H9 (cell line): Measurements from ENCODE around the gene MAS1. TPM values are rescaled to one million over a fixed set of nuclear protein-coding genes. Genes with fewer than 3 reads are reported as not detected.

ENCODE experiments used
- DNase-seq: peaks from one replicate; pipeline ENCODE4 v3.0.0-alpha.2; 2017
- H2AFZ ChIP-seq: one replicate; pipeline ENCODE4 v1.6.1; 2013; ENCODE audit warnings: mild to moderate bottlenecking, low read length, control low read depth, moderate library complexity
- H2AK5ac ChIP-seq: 2 replicates; pipeline ENCODE4 v1.6.1; 2013; ENCODE audit warnings: low read length, control low read depth, mixed read lengths; ENCODE audit not compliant: insufficient read length
- H2BK120ac ChIP-seq: one replicate; pipeline ENCODE4 v1.6.1; 2013; ENCODE audit warnings: low read depth, mild to moderate bottlenecking, low read length, control low read depth, inconsistent platforms; ENCODE audit not compliant: poor library complexity, severe bottlenecking
- H2BK12ac ChIP-seq: 2 replicates; pipeline ENCODE4 v1.6.1; 2013; ENCODE audit warnings: low read length, control low read depth, mixed read lengths, low read depth; ENCODE audit not compliant: insufficient read length
- H2BK15ac ChIP-seq: 2 replicates; pipeline ENCODE4 v1.6.1; 2013; ENCODE audit warnings: low read depth, low read length, control low read depth
- H2BK20ac ChIP-seq: one replicate; pipeline ENCODE4 v1.6.1; 2013; ENCODE audit warnings: low read depth, mild to moderate bottlenecking, low read length, control low read depth, inconsistent platforms; ENCODE audit not compliant: poor library complexity, severe bottlenecking
- H2BK5ac ChIP-seq: 2 replicates; pipeline ENCODE4 v1.6.1; 2013; ENCODE audit warnings: low read length, control low read depth, mixed read lengths; ENCODE audit not compliant: insufficient read length
- H3K14ac ChIP-seq: 2 replicates; pipeline ENCODE4 v1.6.1; 2013; ENCODE audit warnings: low read length, control low read depth; ENCODE audit not compliant: insufficient read depth
- H3K18ac ChIP-seq: 2 replicates; pipeline ENCODE4 v1.6.1; 2013; ENCODE audit warnings: low read depth, mild to moderate bottlenecking, mixed read lengths, low read length, control low read depth; ENCODE audit not compliant: insufficient read length
- H3K23ac ChIP-seq: 2 replicates; pipeline ENCODE4 v1.6.1; 2013; ENCODE audit warnings: low read length, control low read depth, mixed read lengths, low read depth; ENCODE audit not compliant: insufficient read length
- H3K23me2 ChIP-seq: 2 replicates; pipeline ENCODE4 v1.6.1; 2013; ENCODE audit warnings: low read depth, mild to moderate bottlenecking, mixed read lengths, low read length, control low read depth; ENCODE audit not compliant: insufficient read length, poor library complexity, severe bottlenecking
- H3K27ac ChIP-seq: 2 replicates; pipeline ENCODE4 v1.5.1; 2013; ENCODE audit warnings: low read length, control low read depth, mixed read lengths, low read depth; ENCODE audit not compliant: insufficient read length
- H3K27me3 ChIP-seq: 2 replicates; pipeline ENCODE4 v1.6.1; 2013; ENCODE audit warnings: low read length, control low read depth, inconsistent platforms; ENCODE audit not compliant: insufficient read depth
- H3K4ac ChIP-seq: 2 replicates; pipeline ENCODE4 v1.6.1; 2013; ENCODE audit warnings: low read depth, mild to moderate bottlenecking, control low read depth, inconsistent platforms, low read length, moderate library complexity
- H3K4me1 ChIP-seq: 2 replicates; pipeline ENCODE4 v1.6.1; 2013; ENCODE audit warnings: low read length, control low read depth, inconsistent platforms; ENCODE audit not compliant: insufficient read depth
- H3K4me2 ChIP-seq: 2 replicates; pipeline ENCODE4 v1.6.1; 2013; ENCODE audit warnings: low read length, control low read depth, mixed read lengths; ENCODE audit not compliant: insufficient read length, insufficient read depth
- H3K56ac ChIP-seq: 2 replicates; pipeline ENCODE4 v1.6.1; 2013; ENCODE audit warnings: low read depth, mild to moderate bottlenecking, mixed read lengths, low read length, control low read depth; ENCODE audit not compliant: insufficient read length
- H3K79me1 ChIP-seq: 2 replicates; pipeline ENCODE4 v1.6.1; 2013; ENCODE audit warnings: low read depth, mild to moderate bottlenecking, moderate library complexity, low read length, control low read depth, inconsistent platforms; ENCODE audit not compliant: insufficient read depth, poor library complexity, severe bottlenecking
- H3K79me2 ChIP-seq: 2 replicates; pipeline ENCODE4 v1.6.1; 2013; ENCODE audit warnings: low read length, control low read depth, inconsistent platforms; ENCODE audit not compliant: insufficient read depth
- H3K9ac ChIP-seq: 2 replicates; pipeline ENCODE4 v1.6.1; 2013; ENCODE audit warnings: low read length, control low read depth, mixed read lengths; ENCODE audit not compliant: insufficient read length; ENCODE audit errors: extremely low read depth
- H3K9me3 ChIP-seq: one replicate; pipeline ENCODE4 v1.6.1; 2013; ENCODE audit warnings: low read depth, low read length, inconsistent platforms; ENCODE audit not compliant: control insufficient read depth
- H3T11ph ChIP-seq: one replicate; pipeline ENCODE4 v1.6.1; 2013; ENCODE audit warnings: mild to moderate bottlenecking, low read length, control low read depth, inconsistent platforms
- H4K20me1 ChIP-seq: one replicate; pipeline ENCODE4 v1.6.1; 2013; ENCODE audit not compliant: control insufficient read depth, insufficient read length, insufficient read depth
- H4K5ac ChIP-seq: 2 replicates; pipeline ENCODE4 v1.6.1; 2013; ENCODE audit warnings: low read depth, mild to moderate bottlenecking, mixed read lengths, low read length, control low read depth; ENCODE audit not compliant: insufficient read length
- H4K8ac ChIP-seq: replicated peaks from 2 replicates; pipeline ENCODE4 v1.6.1; 2013; ENCODE audit warnings: low read length, control low read depth, mixed read lengths, low read depth; ENCODE audit not compliant: insufficient read length
- H4K91ac ChIP-seq: 2 replicates; pipeline ENCODE4 v1.6.1; 2013; ENCODE audit warnings: low read depth, mild to moderate bottlenecking, moderate library complexity, mixed read lengths, low read length, control low read depth; ENCODE audit not compliant: insufficient read length
- H3K27ac Mint-ChIP-seq, 3 experiments: 2 replicates in 2 of 3; 3 replicates in 1 of 3; pipeline ENCODE4 v1.8.0; 2020 to 2021; ENCODE audit warnings: mixed read lengths in 3 of 3, mild to moderate bottlenecking in 1 of 3, moderate library complexity in 1 of 3
- H3K27me3 Mint-ChIP-seq: 2 replicates; pipeline ENCODE4 v1.8.0; 2021; ENCODE audit warnings: low read depth, mild to moderate bottlenecking, moderate library complexity, mixed read lengths
- H3K36me3 Mint-ChIP-seq, 3 experiments: 2 replicates in 2 of 3; 3 replicates in 1 of 3; pipeline ENCODE4 v1.8.0; 2020 to 2021; ENCODE audit warnings: low read depth in 3 of 3, mixed read lengths in 3 of 3; ENCODE audit not compliant: insufficient read depth in 1 of 3
- H3K4me1 Mint-ChIP-seq, 2 experiments: 2 replicates each; pipeline ENCODE4 v1.8.0; 2020; ENCODE audit warnings: mixed read lengths in 2 of 2
- H3K4me3 Mint-ChIP-seq, 2 experiments: 2 replicates in 1 of 2; 3 replicates in 1 of 2; pipeline ENCODE4 v1.8.0; 2020 to 2021; ENCODE audit warnings: mild to moderate bottlenecking in 2 of 2, mixed read lengths in 2 of 2, moderate library complexity in 1 of 2
- H3K9me3 Mint-ChIP-seq, 2 experiments: 2 replicates in 1 of 2; 3 replicates in 1 of 2; pipeline ENCODE4 v1.8.0; 2020; ENCODE audit warnings: mild to moderate bottlenecking in 2 of 2, mixed read lengths in 2 of 2, moderate library complexity in 1 of 2
- CTCF ChIP-seq: fragments of 200-600 bp; sonication (generic); conservative IDR thresholded peaks from 3 replicates; pipeline ENCODE4 v1.8.0; 2021; ENCODE audit warnings: antibody characterized with exemption, mild to moderate bottlenecking
- WGBS: extraction: QIAGEN DNeasy Blood & Tissue Kit; methylation state at CpG from one replicate; pipeline ENCODE4 v1.1.7; 2013; ENCODE audit warnings: missing lambda C conversion rate, low lambda C conversion rate, mixed read lengths; ENCODE audit not compliant: insufficient read length; ENCODE audit errors: extremely low coverage; 5-methylcytosine and 5-hydroxymethylcytosine counted together
- total RNA-seq: library from RNA; stranded (reverse); gene quantifications from 2 replicates; pipeline ENCODE4 v1.2.1, GENCODE V29; 2021

The MAS1 gene
- total RNA-seq, 1 experiment from 2014 or later: 0.02 TPM

DNA sequence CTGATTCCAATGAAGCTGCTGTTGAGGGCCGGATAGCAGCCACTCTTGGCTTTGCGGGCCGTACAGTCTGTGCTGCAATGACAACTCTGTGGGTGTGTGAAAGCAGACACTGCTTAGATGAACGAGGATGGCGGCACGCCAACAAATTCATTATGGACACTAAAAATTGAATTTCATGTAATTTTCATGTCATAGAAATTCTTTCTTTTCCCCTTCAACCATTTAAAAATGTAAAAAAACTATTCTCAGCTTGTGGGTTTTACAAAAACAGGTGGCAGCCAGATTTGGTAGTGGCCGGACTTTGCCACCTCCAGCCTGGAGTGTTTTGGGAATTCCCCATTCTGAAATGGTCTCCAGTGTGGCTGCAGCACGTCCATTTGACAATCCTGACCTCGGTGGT, 26.0 kb downstream of the MAS1 start:
- Histone ChIP-seq H2BK20ac (no peak overlapping the region), H3K4me1 (no peaks in the 10 kb centered on the region), H3K4ac (no peak overlapping the region), H2AFZ (no peak overlapping the region), H3K18ac (no peak overlapping the region), H2AK5ac (no peak overlapping the region), H3K79me2 (no peaks in the 10 kb centered on the region), H3K27ac (no peak overlapping the region), H3K9me3 (no peaks in the 10 kb centered on the region), H3K79me1 (no peaks in the 10 kb centered on the region), H4K5ac (no peak overlapping the region), H3K56ac (no peak overlapping the region), H4K20me1 (no peaks in the 10 kb centered on the region), H3K23ac (no peak overlapping the region), H3K14ac (no peak overlapping the region), H2BK12ac (no peak overlapping the region), H4K8ac (no peak overlapping the region), H4K91ac (no peak overlapping the region), H3K9ac (no peak overlapping the region), H2BK120ac (no peak overlapping the region), H3T11ph (no peak overlapping the region), H3K4me2 (no peak overlapping the region), H2BK15ac (no peak overlapping the region), H3K23me2 (no peaks in the 10 kb centered on the region), H3K27me3 (no peaks in the 10 kb centered on the region), H2BK5ac (no peak overlapping the region)
- H3K9me3 Mint-ChIP-seq: no peaks in the 10 kb centered on the region
- no peak overlapping the region; a peak in 1 of 7 replicates for H3K27ac Mint-ChIP-seq
- no peak for TF ChIP-seq CTCF
- no peaks in the 10 kb centered on the region for H3K36me3 Mint-ChIP-seq
- WGBS: no CpG with 5 or more reads among the region's 9 CpGs
- H3K27me3 Mint-ChIP-seq: peaks cover 4% of the 10 kb centered on the region; the same call in 1 of the 2 replicates
- H3K4me3 Mint-ChIP-seq: no peak overlapping the region
- no peak for DNase-seq
- H3K4me1 Mint-ChIP-seq: peaks cover 5 to 12% of the 10 kb centered on the region in 2 experiments; a peak in 1 of 4 replicates
